Activated T-cell treated with anti-CD3 and anti-CD28 coated beads, Interleukin-2, amount 50 U/mL, for 4 hours (primary cell): ENCODE data around the gene PGBD5. TPM values are rescaled to one million over a fixed set of nuclear protein-coding genes. Genes with fewer than 3 reads are reported as not detected.
"Not testable (repeated sequence)": the region's sequence is repeated elsewhere in the genome, so short reads cannot be mapped to it uniquely, and the experiment has no call there.

Experiments used
- ATAC-seq, 2 donors: fragments of 200-7000 bp; cut with Tn5 transposase; one replicate each; pipeline ENCODE4 v1.10.0; 2021
- DNase-seq: peaks from one replicate; pipeline ENCODE4 v3.0.0-alpha.2; 2020
- H3K27me3 Mint-ChIP-seq: one replicate; pipeline ENCODE4 v1.8.0; 2021; ENCODE audit warnings: low read depth, mixed read lengths
- H3K36me3 Mint-ChIP-seq: one replicate; pipeline ENCODE4 v1.8.0; 2022; ENCODE audit warnings: mixed read lengths; ENCODE audit not compliant: insufficient read depth
- H3K4me1 Mint-ChIP-seq: one replicate; pipeline ENCODE4 v1.8.0; 2021; ENCODE audit warnings: low read depth, mixed read lengths
- H3K4me3 Mint-ChIP-seq: one replicate; pipeline ENCODE4 v1.8.0; 2021; ENCODE audit warnings: mild to moderate bottlenecking, moderate library complexity, mixed read lengths
- H3K9me3 Mint-ChIP-seq: one replicate; pipeline ENCODE4 v1.8.0; 2021; ENCODE audit warnings: mixed read lengths
- total RNA-seq, 3 donors: library from RNA; stranded (reverse); gene quantifications; one replicate each; pipeline ENCODE4 v1.2.1, GENCODE V29; 2021

The PGBD5 gene
- total RNA-seq = under 1 TPM in 2 of 3 donors, not detected in 1; 0.08 to 0.10 TPM

GRCh38 chr1:230426246-230427093 lies at the start of gene PGBD5:
Gene PGBD5, minus strand, starts transcription at chr1:230426332. Its CDS starts 404 bp downstream, at chr1:230425928.
- Mint-ChIP-seq H3K36me3 (no peaks in the 10 kb centered on the region), H3K9me3 (no peaks in the 10 kb centered on the region), H3K4me1 (peaks cover 14% of the 10 kb centered on the region), H3K27me3 (peaks cover 61% of the 10 kb centered on the region), H3K4me3 (peak within 1 kb of the TSS; percentile 71)
- DNase-seq (peak; percentile 7), ATAC-seq (peak; percentile 86 to 89)

GRCh38 chr1:230474924-230475323 lies 48.8 kb upstream of the PGBD5 start:
- not testable (repeated sequence) for H3K36me3 Mint-ChIP-seq

GRCh38 chr1:230470750-230471149 lies 44.6 kb upstream of the PGBD5 start:
- not testable (repeated sequence) for H3K4me1 Mint-ChIP-seq, ATAC-seq, DNase-seq, H3K9me3 Mint-ChIP-seq, H3K4me3 Mint-ChIP-seq, H3K36me3 Mint-ChIP-seq
- peaks cover 18% of the 10 kb centered on the region for H3K27me3 Mint-ChIP-seq

More at GRCh38 chr1:230474924-230475323, 48.8 kb upstream of the PGBD5 start:
- H3K27me3 Mint-ChIP-seq = peaks cover 27% of the 10 kb centered on the region
- DNase-seq, H3K4me3 Mint-ChIP-seq, H3K4me1 Mint-ChIP-seq, ATAC-seq, H3K9me3 Mint-ChIP-seq: not testable (repeated sequence)

GRCh38 chr1:230469271-230469670 lies 43.1 kb upstream of the PGBD5 start:
- ATAC-seq = no peak
- no peaks in the 10 kb centered on the region for H3K36me3 Mint-ChIP-seq
- H3K27me3 Mint-ChIP-seq = peaks cover 13% of the 10 kb centered on the region

GRCh38 chr1:230465691-230466090 lies 39.6 kb upstream of the PGBD5 start:
- Mint-ChIP-seq H3K4me3 (no peak overlapping the region), H3K4me1 (no peaks in the 10 kb centered on the region), H3K27me3 (peaks cover 7% of the 10 kb centered on the region), H3K36me3 (no peaks in the 10 kb centered on the region), H3K9me3 (peaks cover 6% of the 10 kb centered on the region)
- ATAC-seq (no peak), DNase-seq (no peak)

More at GRCh38 chr1:230469271-230469670, 43.1 kb upstream of the PGBD5 start:
- peaks cover 10% of the 10 kb centered on the region for H3K9me3 Mint-ChIP-seq
- no peak for DNase-seq
- H3K4me1 Mint-ChIP-seq = no peaks in the 10 kb centered on the region
- H3K4me3 Mint-ChIP-seq = no peak overlapping the region

- H3K27me3 Mint-ChIP-seq = peaks cover 14% of the 10 kb centered on the region
- no peak for DNase-seq
- no peaks in the 10 kb centered on the region for H3K36me3 Mint-ChIP-seq
- peaks cover 4% of the 10 kb centered on the region for H3K9me3 Mint-ChIP-seq
- no peaks in the 10 kb centered on the region for H3K4me1 Mint-ChIP-seq
- no peak for ATAC-seq
- H3K4me3 Mint-ChIP-seq = no peak overlapping the region
Observed at GRCh38 chr1:230464671-230465070, 38.5 kb upstream of the PGBD5 start.

GRCh38 chr1:230463760-230464159 lies 37.6 kb upstream of the PGBD5 start:
- H3K4me1 Mint-ChIP-seq = no peaks in the 10 kb centered on the region
- no peaks in the 10 kb centered on the region for H3K36me3 Mint-ChIP-seq

GRCh38 chr1:230463326-230463725 lies 37.2 kb upstream of the PGBD5 start:
- H3K27me3 Mint-ChIP-seq = peaks cover 20% of the 10 kb centered on the region
- H3K36me3 Mint-ChIP-seq = no peaks in the 10 kb centered on the region
- no peaks in the 10 kb centered on the region for H3K9me3 Mint-ChIP-seq
- H3K4me1 Mint-ChIP-seq = no peaks in the 10 kb centered on the region
- no peak overlapping the region for H3K4me3 Mint-ChIP-seq
- no peak for ATAC-seq
- DNase-seq = no peak

More at GRCh38 chr1:230463760-230464159, 37.6 kb upstream of the PGBD5 start:
- ATAC-seq = no peak
- H3K27me3 Mint-ChIP-seq = peaks cover 18% of the 10 kb centered on the region
- no peak for DNase-seq
- H3K4me3 Mint-ChIP-seq = no peak overlapping the region
- no peaks in the 10 kb centered on the region for H3K9me3 Mint-ChIP-seq

DNA sequence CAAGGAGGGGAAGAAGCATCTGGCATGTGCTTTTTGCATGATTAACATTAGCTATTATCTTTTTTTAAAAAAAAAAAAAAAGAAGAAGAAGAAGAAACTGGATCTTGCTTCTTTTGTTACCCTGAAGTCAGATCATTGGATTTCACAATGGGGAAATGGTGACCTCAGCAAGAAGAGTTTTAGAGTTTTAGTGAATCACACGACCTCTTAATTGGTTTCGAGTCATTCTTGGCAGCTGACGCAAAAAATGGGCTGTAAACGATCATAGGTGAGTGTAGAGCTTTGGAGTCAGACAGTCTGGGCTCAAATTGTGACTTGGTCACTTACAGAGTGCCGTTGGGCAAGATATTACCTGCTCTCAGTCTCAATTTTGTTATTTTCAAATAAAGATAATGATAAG lies 33.3 kb upstream of the PGBD5 start:
- Mint-ChIP-seq H3K36me3 (no peaks in the 10 kb centered on the region), H3K9me3 (no peaks in the 10 kb centered on the region), H3K27me3 (peaks cover 35% of the 10 kb centered on the region), H3K4me1 (no peaks in the 10 kb centered on the region), H3K4me3 (no peak overlapping the region)
- DNase-seq = no peak
- ATAC-seq = no peak

DNA sequence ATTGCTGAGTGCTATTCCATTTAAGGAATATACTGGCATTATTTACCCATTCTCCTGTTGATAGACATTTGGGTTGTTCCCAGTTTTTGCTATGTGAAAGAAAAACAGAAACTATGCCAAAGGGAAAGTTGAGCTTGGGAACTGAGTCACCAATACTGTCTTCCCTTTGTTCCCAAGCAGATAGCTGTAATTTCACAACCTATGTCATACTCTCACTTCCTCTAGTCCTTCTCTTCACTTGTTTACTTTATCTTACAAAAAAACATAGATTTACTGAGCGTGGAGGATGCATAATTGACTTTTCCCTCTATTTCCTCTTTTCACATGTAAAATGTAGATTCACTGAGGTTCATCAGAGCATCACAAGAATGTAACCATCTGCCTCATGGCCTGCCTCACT lies 32.4 kb upstream of the PGBD5 start:
- H3K9me3 Mint-ChIP-seq = no peaks in the 10 kb centered on the region
- ATAC-seq = no peak
- no peak for DNase-seq
- no peaks in the 10 kb centered on the region for H3K36me3 Mint-ChIP-seq
- peaks cover 35% of the 10 kb centered on the region for H3K27me3 Mint-ChIP-seq
- no peak overlapping the region for H3K4me3 Mint-ChIP-seq
- no peaks in the 10 kb centered on the region for H3K4me1 Mint-ChIP-seq

- Mint-ChIP-seq H3K4me3 (no peak overlapping the region), H3K36me3 (no peaks in the 10 kb centered on the region), H3K27me3 (peaks cover 35% of the 10 kb centered on the region), H3K4me1 (no peaks in the 10 kb centered on the region), H3K9me3 (no peaks in the 10 kb centered on the region)
- DNase-seq (no peak), ATAC-seq (no peak)
Observed at GRCh38 chr1:230456478-230456877, 30.3 kb upstream of the PGBD5 start.

- Mint-ChIP-seq H3K27me3 (peaks cover 25% of the 10 kb centered on the region), H3K36me3 (no peaks in the 10 kb centered on the region), H3K4me3 (no peak overlapping the region), H3K4me1 (no peaks in the 10 kb centered on the region), H3K9me3 (no peaks in the 10 kb centered on the region)
- ATAC-seq = no peak
- no peak for DNase-seq
Observed at GRCh38 chr1:230455291-230455690, 29.2 kb upstream of the PGBD5 start.

- peaks cover 18% of the 10 kb centered on the region for H3K27me3 Mint-ChIP-seq
- H3K4me3 Mint-ChIP-seq = no peak overlapping the region
- no peaks in the 10 kb centered on the region for H3K4me1 Mint-ChIP-seq
- no peak for ATAC-seq
- no peaks in the 10 kb centered on the region for H3K36me3 Mint-ChIP-seq
- no peaks in the 10 kb centered on the region for H3K9me3 Mint-ChIP-seq
- no peak for DNase-seq
Observed at GRCh38 chr1:230453377-230453776, 27.2 kb upstream of the PGBD5 start.

DNA sequence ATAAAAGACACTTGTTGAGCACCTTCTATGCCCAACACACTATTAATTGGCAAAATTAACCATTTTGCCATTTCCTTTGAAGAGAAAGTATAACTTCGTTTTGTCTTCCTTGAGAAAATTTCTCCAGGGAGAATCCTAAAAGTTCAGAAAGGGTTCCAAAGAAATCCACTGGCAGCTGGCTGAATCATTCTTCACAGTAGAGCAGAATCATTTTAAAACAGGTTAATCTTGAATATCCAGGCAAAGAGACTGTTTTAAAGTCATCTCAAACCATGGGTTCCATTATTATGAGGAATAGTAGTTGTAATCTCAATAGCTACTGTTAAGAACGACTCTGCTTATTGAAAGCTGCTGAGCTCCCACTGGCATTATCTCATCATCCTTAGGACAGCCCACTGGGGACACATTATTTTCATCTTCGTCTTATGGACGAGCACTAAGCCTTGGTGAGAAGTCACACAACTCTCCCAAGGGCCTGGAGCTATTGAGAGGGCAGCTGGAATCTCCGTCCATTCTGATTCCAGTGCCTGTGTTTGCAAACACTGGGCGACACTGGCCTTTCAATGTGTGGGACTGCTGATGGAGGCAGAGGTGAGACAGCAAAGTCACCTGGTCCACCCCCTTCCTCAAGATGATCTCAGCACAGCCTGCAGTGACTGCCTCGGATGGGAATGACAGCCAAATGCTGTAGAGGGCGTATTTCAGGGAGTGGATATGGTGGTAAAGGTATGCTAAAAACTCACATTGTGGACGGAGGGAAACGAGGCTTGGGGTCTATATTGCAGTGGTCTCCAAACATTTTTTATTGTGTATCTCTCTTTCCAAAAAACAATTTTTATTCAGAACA lies 15.3 kb upstream of the PGBD5 start:
- no peak for ATAC-seq
- Mint-ChIP-seq H3K27me3 (peaks cover 23% of the 10 kb centered on the region), H3K4me3 (no peak overlapping the region), H3K4me1 (no peaks in the 10 kb centered on the region), H3K9me3 (peaks cover 16% of the 10 kb centered on the region), H3K36me3 (no peaks in the 10 kb centered on the region)
- DNase-seq = no peak
